Ishikawa (cell line): Measurements from ENCODE around the gene ATP6V1G3.

Experiments
- CEBPB ChIP-seq: IDR thresholded peaks from 2 replicates; pipeline ENCODE4 v1.6.1; 2012
- CREB1 ChIP-seq: IDR thresholded peaks from 2 replicates; pipeline ENCODE4 v1.6.1; 2012; ENCODE audit warnings: low read depth
- EGR1 ChIP-seq: IDR thresholded peaks from 2 replicates; pipeline ENCODE4 v1.6.1; 2012
- FOXM1 ChIP-seq: IDR thresholded peaks from 2 replicates; pipeline ENCODE4 v1.6.1; 2012; ENCODE audit warnings: low read depth, borderline replicate concordance
- RAD21 ChIP-seq: IDR thresholded peaks from 2 replicates; pipeline ENCODE4 v1.6.1; 2012; ENCODE audit warnings: low read depth
- TAF1 ChIP-seq: IDR thresholded peaks from 2 replicates; pipeline ENCODE4 v1.6.1; 2012; ENCODE audit warnings: low read depth, mild to moderate bottlenecking
- TEAD4 ChIP-seq: IDR thresholded peaks from 2 replicates; pipeline ENCODE4 v1.6.1; 2012

- TF ChIP-seq TAF1 (no peak), EGR1 (no peak), RAD21 (no peak), TEAD4 (no peak), CREB1 (no peak), CEBPB (no peak), FOXM1 (no peak)
Measured at GRCh38 chr1:198541737-198542136, 1.3 kb upstream of the ATP6V1G3 start.
